ENCODE measurements around the gene MYOM3.

GRCh38 chr1:24032981-24033380, 79.0 kb downstream of the MYOM3 start:
- TF ChIP-seq POLR2A (IDR thresholded peaks at IDR 0.05) (no peak), CTCF (IDR thresholded peaks at IDR 0.05) (no peak)

Data from heart left ventricle (tissue), 13 donors.